ENCODE measurements around the gene HOTAIR. TPM values are rescaled to one million over a fixed set of nuclear protein-coding genes. Genes with fewer than 3 reads are reported as not detected.

Gene HOTAIR
- total RNA-seq, 2 donors from 2014 or later, result not detected

- Histone ChIP-seq H3K27me3 (peaks cover 69 to 93% of the 10 kb centered on the region in 2 donors), H3K9me3 (no peaks in the 10 kb centered on the region), H3K4me1 (peaks cover 0 to 28% of the 10 kb centered on the region in 2 donors), H3K27ac (no peak overlapping the region), H3K4me3 (no peak overlapping the region), H3K36me3 (no peaks in the 10 kb centered on the region)
- DNase-seq (ENCODE audit: low spot score), result no peak
- TF ChIP-seq CTCF (IDR thresholded peaks at IDR 0.05), result no peak
These were observed 18.6 kb upstream of the HOTAIR start for GRCh38 chr12:53993162-53994008.

DNA sequence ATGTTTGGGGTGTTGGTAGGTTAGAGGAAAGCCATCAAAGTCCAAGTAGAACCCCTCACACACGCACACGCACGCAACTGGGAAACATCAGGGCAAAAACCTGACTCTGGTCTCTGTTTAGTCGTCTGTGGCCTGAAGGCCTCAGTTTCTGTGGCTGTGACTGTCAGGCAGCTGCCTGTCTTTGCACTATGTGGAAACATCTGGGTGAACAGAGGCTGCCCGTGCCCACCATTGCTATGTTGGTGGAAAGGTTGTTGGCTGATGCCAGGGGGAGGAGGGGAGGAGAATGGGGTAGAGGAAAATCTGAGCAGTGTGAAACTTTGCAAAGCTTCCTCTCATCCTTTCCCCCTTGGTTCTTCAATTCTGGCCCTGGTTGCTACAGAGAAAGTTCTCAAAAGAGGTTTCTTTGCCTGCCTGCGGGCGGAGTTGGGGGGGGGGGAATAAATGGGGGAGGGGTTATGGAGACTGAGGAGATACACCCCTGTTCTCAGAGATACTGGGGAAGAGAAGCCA is 17.7 kb upstream of the HOTAIR start:
- H3K27ac ChIP-seq, result no peak overlapping the region
- no peaks in the 10 kb centered on the region for H3K9me3 ChIP-seq
- H3K36me3 ChIP-seq, result no peaks in the 10 kb centered on the region
- TF ChIP-seq CTCF (IDR thresholded peaks at IDR 0.05), result no peak
- no peak overlapping the region for H3K4me3 ChIP-seq
- peaks cover 0 to 28% of the 10 kb centered on the region in 2 donors for H3K4me1 ChIP-seq
- peaks cover 74 to 92% of the 10 kb centered on the region in 2 donors for H3K27me3 ChIP-seq
- DNase-seq (ENCODE audit: low spot score), result no peak

- H3K36me3 ChIP-seq, result no peaks in the 10 kb centered on the region
- peaks cover 74 to 92% of the 10 kb centered on the region in 2 donors for H3K27me3 ChIP-seq
- no peak for DNase-seq (ENCODE audit: low spot score)
- H3K9me3 ChIP-seq, result no peaks in the 10 kb centered on the region
- H3K4me3 ChIP-seq, result no peak overlapping the region
- peaks cover 0 to 30% of the 10 kb centered on the region in 2 donors for H3K4me1 ChIP-seq
- no peak for TF ChIP-seq CTCF (IDR thresholded peaks at IDR 0.05)
- H3K27ac ChIP-seq, result no peak overlapping the region
These were observed 16.3 kb upstream of the HOTAIR start for GRCh38 chr12:53991077-53991460.

- no peak overlapping the region for H3K4me3 ChIP-seq
- H3K4me1 ChIP-seq, result peaks cover 0 to 30% of the 10 kb centered on the region in 2 donors
- DNase-seq (ENCODE audit: low spot score), result no peak
- no peak overlapping the region for H3K27ac ChIP-seq
- no peaks in the 10 kb centered on the region for H3K36me3 ChIP-seq
- H3K27me3 ChIP-seq, result peaks cover 74 to 95% of the 10 kb centered on the region in 2 donors
- no peaks in the 10 kb centered on the region for H3K9me3 ChIP-seq
- TF ChIP-seq CTCF (IDR thresholded peaks at IDR 0.05), result no peak
These were observed 15.7 kb upstream of the HOTAIR start for GRCh38 chr12:53990311-53991076.

DNA sequence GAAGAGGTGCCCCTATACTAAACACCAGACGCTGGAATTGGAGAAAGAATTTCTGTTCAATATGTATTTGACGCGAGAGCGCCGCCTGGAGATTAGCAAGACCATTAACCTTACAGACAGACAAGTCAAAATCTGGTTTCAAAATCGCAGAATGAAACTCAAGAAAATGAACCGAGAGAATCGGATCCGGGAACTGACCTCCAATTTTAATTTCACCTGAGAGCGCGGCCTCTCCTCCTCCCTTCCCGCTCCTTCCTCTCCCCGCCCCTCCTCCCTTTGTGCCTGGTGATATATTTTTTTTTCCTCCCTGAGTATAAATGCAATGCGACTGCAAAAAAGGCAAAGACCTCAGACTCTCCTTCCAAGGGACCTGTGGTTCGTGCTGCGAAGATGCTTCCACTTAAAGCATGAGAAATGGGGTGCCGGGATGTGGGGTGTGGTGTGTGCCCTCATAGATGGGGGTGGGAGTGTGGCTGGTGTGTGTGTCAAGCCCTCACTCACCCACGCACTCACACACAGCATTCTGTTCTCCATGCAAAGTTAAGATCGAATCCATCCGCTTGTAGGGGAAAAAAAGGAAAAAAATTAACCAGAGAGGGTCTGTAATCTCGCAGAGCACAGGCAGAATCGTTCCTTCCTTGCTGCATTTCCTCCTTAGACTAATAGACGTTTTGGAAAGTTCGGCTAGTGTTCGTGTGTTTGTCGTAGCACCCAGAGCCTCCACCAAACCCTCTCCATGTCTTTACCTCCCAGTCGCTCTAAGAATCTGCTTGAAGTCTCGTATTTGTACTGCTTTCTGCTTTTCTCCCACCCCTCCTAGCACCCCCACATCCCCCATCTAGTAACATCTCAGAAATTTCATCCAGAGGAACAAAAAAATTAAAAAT is 14.7 kb upstream of the HOTAIR start:
- Histone ChIP-seq H3K27ac (no peak overlapping the region), H3K27me3 (peaks cover 74 to 95% of the 10 kb centered on the region in 2 donors)
- no peak for DNase-seq (ENCODE audit: low spot score)

More for the DNA sequence above, 14.7 kb upstream of the HOTAIR start:
- TF ChIP-seq CTCF (IDR thresholded peaks at IDR 0.05), result peak in 1 of 2 donors; percentile 30
- H3K36me3 ChIP-seq, result no peaks in the 10 kb centered on the region
- H3K9me3 ChIP-seq, result no peaks in the 10 kb centered on the region
- H3K4me3 ChIP-seq, result no peak overlapping the region
- peaks cover 0 to 30% of the 10 kb centered on the region in 2 donors for H3K4me1 ChIP-seq
